ENCODE measurements around the gene PCOLCE2. TPM values are rescaled to one million over a fixed set of nuclear protein-coding genes. Genes with fewer than 3 reads are reported as not detected.
A peak's percentile ranks its signal among the peaks of the same experiment; 100 is the strongest.

The PCOLCE2 gene
- total and polyA plus RNA-seq, 10 of the 15 experiments (the other 5 are each of a cell fraction or from before 2014, with no cell fraction given) = 0.11 to 7.6 (median 0.40) TPM

- no peaks in the 10 kb centered on the region for H3K4me1 ChIP-seq (ENCODE audit: control insufficient read depth, insufficient read depth, low read length)
- DNase-seq (ENCODE audit: low read depth, low spot score) (no peak), FAIRE-seq (no peak), ATAC-seq (peak; percentile 68)
- ChIA-PET CTCF (interaction anchor here (1.1 to 1.5 kb wide), 3 partner anchors 13 to 150 kb away, joined by 3 to 4 read pairs (median 3); no protein-coding TSS in a partner anchor), SMC1A (ENCODE audit: uncharacterized antibody, unreplicated experiment) (no interaction called here), RAD21 (ENCODE audit: unreplicated experiment) (interaction anchor here (1.1 kb wide), 1 partner anchor 28 kb away, joined by 4 read pairs; no protein-coding TSS in a partner anchor), POLR2A (no interaction called here)
- H3K9ac ChIP-seq (ENCODE audit: control insufficient read depth, insufficient read depth, low read length) = no peak overlapping the region
- no peaks in the 10 kb centered on the region for H3K9me3 ChIP-seq (replicated peaks; ENCODE audit: control insufficient read depth, insufficient read depth, low read length)
- H2AFZ ChIP-seq (ENCODE audit: control insufficient read depth, low read depth, low read length) = no peak overlapping the region
- no peak overlapping the region for H3K27ac ChIP-seq (ENCODE audit: control insufficient read depth, insufficient read depth)
- no peaks in the 10 kb centered on the region for H3K27me3 ChIP-seq (replicated peaks in 1 of 2; ENCODE audit: control insufficient read depth in 2 of 2, insufficient read depth in 2 of 2, low read length in 1 of 2)
- H4K20me1 ChIP-seq (ENCODE audit: control insufficient read depth, insufficient read depth) = no peaks in the 10 kb centered on the region; the same call in 1 of the 2 replicates
- intact Hi-C loops (cut with micrococcal nuclease; ENCODE audit: unreplicated experiment) = no loop called here
- H3K4me3 ChIP-seq = no peak overlapping the region
- no TSS peak for BruUV-seq (replicated peaks)
- H3K36me3 ChIP-seq (ENCODE audit: control insufficient read depth in 2 of 2, insufficient read depth in 2 of 2, low read length in 1 of 2) = no peaks in the 10 kb centered on the region
- TF ChIP-seq NFYB (IDR thresholded peaks at IDR 0.05; ENCODE audit: insufficient read depth, low read depth, low read length) (no peak), STAT1 (conservative IDR thresholded peaks at IDR 0.05) (no peak), EGR1 (IDR thresholded peaks at IDR 0.05; ENCODE audit: borderline replicate concordance in 1 of 2, low read depth in 2 of 2, low read length in 2 of 2) (no peak), SMAD5 (IDR thresholded peaks at IDR 0.05; ENCODE audit: low read depth) (no peak), GABPA (IDR thresholded peaks at IDR 0.05; ENCODE audit: low read depth) (no peak), SUZ12 (IDR thresholded peaks at IDR 0.05; ENCODE audit: unreplicated experiment) (no peak), RUNX3 (IDR thresholded peaks at IDR 0.05; ENCODE audit: low read length) (no peak), MTA2 (IDR thresholded peaks at IDR 0.05; ENCODE audit: low read depth) (no peak), SIN3A (IDR thresholded peaks at IDR 0.05; ENCODE audit: low read depth, low read length) (no peak), HSF1 (IDR thresholded peaks at IDR 0.05; ENCODE audit: low read depth, low read length) (no peak), CREB1 (IDR thresholded peaks at IDR 0.05; ENCODE audit: low read depth) (no peak), ASH2L (IDR thresholded peaks at IDR 0.05; ENCODE audit: borderline replicate concordance, low read depth) (no peak), RB1 (IDR thresholded peaks at IDR 0.05; ENCODE audit: borderline replicate concordance) (no peak), SMAD1 (IDR thresholded peaks at IDR 0.05; ENCODE audit: low read depth, partially characterized antibody) (no peak), ZBTB33 (IDR thresholded peaks at IDR 0.05) (no peak), ZZZ3 (IDR thresholded peaks at IDR 0.05; ENCODE audit: control insufficient read depth, insufficient read length, low read depth) (no peak), IKZF2 (IDR thresholded peaks at IDR 0.05) (no peak), ZNF217 (IDR thresholded peaks at IDR 0.05) (no peak), ZNF592 (IDR thresholded peaks at IDR 0.05) (no peak)
- in situ Hi-C loops (cut with MboI) = no loop called here
- no peaks in the 10 kb centered on the region for H3K79me2 ChIP-seq (ENCODE audit: control insufficient read depth, insufficient read depth, low read length)
- 52% methylated on average over 6 of the region's 6 CpGs for WGBS (ENCODE audit: insufficient coverage, insufficient replicate concordance, low lambda C conversion rate, missing lambda C conversion rate)
- H3K4me2 ChIP-seq (ENCODE audit: control insufficient read depth, insufficient read depth) = no peak overlapping the region
These were observed 31.8 kb downstream of the PCOLCE2 start for GRCh38 chr3:142857056-142857455.

Data from GM12878 (cell line).